ENCODE data around the gene RAPGEFL1. TPM values are rescaled to one million over a fixed set of nuclear protein-coding genes. Genes with fewer than 3 reads are reported as not detected.

The RAPGEFL1 gene
- total and polyA plus RNA-seq, 2 of the 8 experiments (the other 6 are each of a cell fraction or from before 2014, with no cell fraction given), result 20.0 to 20.2 TPM

- CTCF ChIA-PET (ENCODE audit: partially characterized antibody), result interaction anchor here (1.0 to 14.0 kb wide), 5 partner anchors 10 to 154 kb away, joined by 3 to 135 read pairs (median 3); partner anchors contain the start of gene PSMD3
- FAIRE-seq (no peak), DNase-seq (ENCODE audit: low read depth in 1 of 2, low spot score in 2 of 2) (no peak)
- Histone ChIP-seq H3K4me2 (ENCODE audit: insufficient read depth in 1 of 2, low read depth in 2 of 2, low read length in 2 of 2) (no peak overlapping the region), H3K4ac (replicated peaks; ENCODE audit: insufficient read length, low read depth, low read length) (no peak overlapping the region), H2BK12ac (ENCODE audit: low read depth, low read length) (no peak overlapping the region), H2BK5ac (ENCODE audit: low read depth, low read length) (no peak overlapping the region), H4K8ac (ENCODE audit: extremely low read depth, insufficient read depth, low read length) (no peak overlapping the region), H3K23ac (ENCODE audit: insufficient read length) (no peak overlapping the region), H3K18ac (ENCODE audit: extremely low read depth, low read length) (no peak overlapping the region), H3K36me3 (ENCODE audit: control insufficient read depth in 2 of 4, insufficient read depth in 4 of 4, low read length in 3 of 4) (peaks cover 47 to 94% (median 76%) of the 10 kb centered on the region in 4 experiments), H3K4me3 (ENCODE audit: extremely low read depth in 1 of 4, insufficient read depth in 2 of 4, low read depth in 3 of 4, low read length in 4 of 4) (no peak overlapping the region), H3K9me3 (ENCODE audit: insufficient read depth in 2 of 2, low read depth in 1 of 2, low read length in 1 of 2) (no peaks in the 10 kb centered on the region), H3K56ac (replicated peaks; ENCODE audit: insufficient read length, low read depth, low read length) (no peak overlapping the region), H4K5ac (ENCODE audit: insufficient read length, low read depth, low read length) (no peak overlapping the region), H4K20me1 (replicated peaks in 1 of 2; ENCODE audit: control insufficient read depth in 1 of 2, insufficient read depth in 2 of 2, low read length in 2 of 2) (peaks cover 0 to 5% of the 10 kb centered on the region in 2 experiments), H2BK120ac (replicated peaks; ENCODE audit: low read depth, low read length) (no peak overlapping the region), H3K14ac (ENCODE audit: insufficient read length) (no peak overlapping the region), H3K79me2 (ENCODE audit: control insufficient read depth in 1 of 2, insufficient read depth in 2 of 2, low read length in 2 of 2) (peaks cover 5 to 25% of the 10 kb centered on the region in 2 experiments; a peak in 3 of 4 replicates), H2AFZ (ENCODE audit: low read length) (no peak overlapping the region), H3K27me3 (replicated peaks in 1 of 4; ENCODE audit: control insufficient read depth in 3 of 4, extremely low read depth in 1 of 4, insufficient read depth in 3 of 4, low read length in 3 of 4) (no peaks in the 10 kb centered on the region), H3K79me1 (ENCODE audit: low read depth, low read length) (0 out of 2 replicates have a peak, but pooled peaks cover 5% of the 10 kb centered on the region), H2BK15ac (ENCODE audit: low read length) (no peak overlapping the region), H2AK5ac (ENCODE audit: low read depth, low read length) (no peak overlapping the region), H2BK20ac (ENCODE audit: low read length) (no peak overlapping the region), H3K27ac (ENCODE audit: low read depth, low read length) (no peak overlapping the region), H3K23me2 (ENCODE audit: low read depth, low read length) (no peaks in the 10 kb centered on the region; the same call in 1 of the 2 replicates), H3K9ac (replicated peaks in 1 of 4; ENCODE audit: extremely low read depth in 1 of 4, low read depth in 3 of 4, low read length in 3 of 4) (no peak overlapping the region), H4K91ac (replicated peaks; ENCODE audit: insufficient read length, low read length) (no peak overlapping the region), H3K4me1 (replicated peaks in 1 of 4; ENCODE audit: control insufficient read depth in 3 of 4, insufficient read depth in 4 of 4, low read length in 3 of 4) (no peaks in the 10 kb centered on the region)
- POLR2A ChIA-PET (ENCODE audit: partially characterized antibody), result interaction anchor here (0.9 to 4.6 kb wide), 9 partner anchors 6 to 182 kb away, joined by 3 to 35 read pairs (median 5); partner anchors contain the start of genes CASC3 and MSL1
- 89% methylated on average over 7 of the region's 7 CpGs; no CpG with 5 or more reads in 1 of the 2 experiments for WGBS, 2 experiments (ENCODE audit: extremely low coverage in 1 of 2, insufficient coverage in 1 of 2, insufficient read length in 1 of 2, insufficient replicate concordance in 2 of 2, low coverage in 1 of 2, low lambda C conversion rate in 2 of 2, missing lambda C conversion rate in 1 of 2)
- TF ChIP-seq ZNF274 (IDR thresholded peaks at IDR 0.05; ENCODE audit: borderline replicate concordance, extremely low read depth, low read length) (no peak), KDM1A (IDR thresholded peaks at IDR 0.05; ENCODE audit: borderline replicate concordance, low read length) (no peak), SAP30 (IDR thresholded peaks at IDR 0.05; ENCODE audit: insufficient read depth, insufficient replicate concordance, low read length) (no peak), CTBP2 (IDR thresholded peaks at IDR 0.05; ENCODE audit: borderline replicate concordance, insufficient read depth, insufficient read length, low read length) (no peak), GABPA (IDR thresholded peaks at IDR 0.05; ENCODE audit: borderline replicate concordance, insufficient read depth, low read length) (no peak), ATF3 (IDR thresholded peaks at IDR 0.05; ENCODE audit: insufficient read depth, low read depth, low read length) (no peak), SP1 (IDR thresholded peaks at IDR 0.05; ENCODE audit: low read depth, low read length) (no peak), BRCA1 (IDR thresholded peaks at IDR 0.05; ENCODE audit: low read depth, low read length) (no peak), TBP (IDR thresholded peaks at IDR 0.05; ENCODE audit: low read depth, low read length) (no peak), CBX8 (IDR thresholded peaks at IDR 0.05; ENCODE audit: borderline replicate concordance, low read depth, low read length) (no peak)
- TF ChIP-seq, protein P1, sequence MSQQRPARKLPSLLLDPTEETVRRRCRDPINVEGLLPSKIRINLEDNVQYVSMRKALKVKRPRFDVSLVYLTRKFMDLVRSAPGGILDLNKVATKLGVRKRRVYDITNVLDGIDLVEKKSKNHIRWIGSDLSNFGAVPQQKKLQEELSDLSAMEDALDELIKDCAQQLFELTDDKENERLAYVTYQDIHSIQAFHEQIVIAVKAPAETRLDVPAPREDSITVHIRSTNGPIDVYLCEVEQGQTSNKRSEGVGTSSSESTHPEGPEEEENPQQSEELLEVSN (IDR thresholded peaks at IDR 0.05), result no peak
Observed at GRCh38 chr17:40130352-40131042, 46.8 kb upstream of the RAPGEFL1 start.

Measured in H1 (cell line).